ENCODE results near the gene ANKRD11.

DNA sequence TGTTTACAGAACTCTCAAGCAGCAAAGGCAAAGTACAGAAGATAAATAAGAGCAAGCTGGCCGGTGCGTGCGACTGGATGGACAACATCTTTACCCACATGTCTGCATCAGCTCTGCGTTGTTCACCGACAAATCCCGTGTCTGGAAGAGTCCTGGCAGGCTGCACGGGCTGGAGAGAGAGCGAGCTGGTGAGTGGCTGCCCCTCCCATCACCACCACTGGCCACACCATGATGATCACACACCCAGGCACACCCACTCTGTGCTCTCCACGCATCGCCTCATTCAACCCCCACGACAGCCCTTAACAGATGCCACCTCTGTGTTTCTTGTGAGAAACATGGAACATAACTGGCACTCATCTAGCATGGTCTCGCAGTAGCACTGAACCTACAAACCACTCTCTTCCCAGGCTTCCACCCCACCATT is 59.2 kb downstream of the ANKRD11 start:
- TF ChIP-seq, protein P1, sequence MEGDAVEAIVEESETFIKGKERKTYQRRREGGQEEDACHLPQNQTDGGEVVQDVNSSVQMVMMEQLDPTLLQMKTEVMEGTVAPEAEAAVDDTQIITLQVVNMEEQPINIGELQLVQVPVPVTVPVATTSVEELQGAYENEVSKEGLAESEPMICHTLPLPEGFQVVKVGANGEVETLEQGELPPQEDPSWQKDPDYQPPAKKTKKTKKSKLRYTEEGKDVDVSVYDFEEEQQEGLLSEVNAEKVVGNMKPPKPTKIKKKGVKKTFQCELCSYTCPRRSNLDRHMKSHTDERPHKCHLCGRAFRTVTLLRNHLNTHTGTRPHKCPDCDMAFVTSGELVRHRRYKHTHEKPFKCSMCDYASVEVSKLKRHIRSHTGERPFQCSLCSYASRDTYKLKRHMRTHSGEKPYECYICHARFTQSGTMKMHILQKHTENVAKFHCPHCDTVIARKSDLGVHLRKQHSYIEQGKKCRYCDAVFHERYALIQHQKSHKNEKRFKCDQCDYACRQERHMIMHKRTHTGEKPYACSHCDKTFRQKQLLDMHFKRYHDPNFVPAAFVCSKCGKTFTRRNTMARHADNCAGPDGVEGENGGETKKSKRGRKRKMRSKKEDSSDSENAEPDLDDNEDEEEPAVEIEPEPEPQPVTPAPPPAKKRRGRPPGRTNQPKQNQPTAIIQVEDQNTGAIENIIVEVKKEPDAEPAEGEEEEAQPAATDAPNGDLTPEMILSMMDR (IDR thresholded peaks at IDR 0.05) = no peak
- no peak for TF ChIP-seq POLR2A (IDR thresholded peaks at IDR 0.05)
